Endothelial cell of umbilical vein (primary cell): Measurements from ENCODE around the gene MOAP1. TPM values are rescaled to one million over a fixed set of nuclear protein-coding genes. Genes with fewer than 3 reads are reported as not detected.

Experiments used
- BruUV-seq: library from RNA; stranded (reverse); fragments of 400-500 nt; replicated peaks from 2 replicates; lab custom pipeline; 2021; lab: Mats Ljungman, UMichigan
- CTCF ChIA-PET: fragments of 300-600, 350-600 bp; sonication (Branson Sonifier 250); formaldehyde crosslinking; loops from one replicate; lab custom pipeline; 2021; ENCODE audit warnings: antibody characterized with exemption, inconsistent platforms; lab: Charles Lee
- POLR2A ChIA-PET: fragments of 300-600, 350-600 bp; sonication (Branson Sonifier 250); formaldehyde crosslinking; loops from one replicate; lab custom pipeline; 2021; ENCODE audit warnings: antibody characterized with exemption, inconsistent platforms; lab: Charles Lee
- DNase-seq: peaks from one replicate; pipeline ENCODE4 v3.0.0-alpha.2; 2011; ENCODE audit warnings: low read depth, low spot score
- FAIRE-seq: peaks from 2 replicates; lab custom pipeline; 2011; peaks lifted over from hg19 to GRCh38; lab: Jason Lieb, UNC
- H2AFZ ChIP-seq: 2 replicates; pipeline ENCODE4 v1.6.0; 2012; ENCODE audit warnings: low read depth, low read length, control low read depth, inconsistent platforms
- H3K27ac ChIP-seq: 2 replicates; pipeline ENCODE4 v1.5.1; 2011; ENCODE audit warnings: low read depth, mild to moderate bottlenecking, control low read depth, low read length, moderate library complexity; ENCODE audit not compliant: insufficient read depth
- H3K27me3 ChIP-seq, 2 experiments: 2 replicates each; pipeline versions ENCODE4 v1.6.0 to v1.6.1; 2011; ENCODE audit warnings: low read length in 2 of 2, mixed read lengths in 1 of 2; ENCODE audit not compliant: control insufficient read depth in 2 of 2, insufficient read depth in 2 of 2
- H3K36me3 ChIP-seq, 2 experiments: 2 replicates in 1 of 2; 3 replicates in 1 of 2; pipeline ENCODE4 v1.5.1; 2011; ENCODE audit warnings: low read length in 2 of 2, mild to moderate bottlenecking in 1 of 2, moderate library complexity in 1 of 2; ENCODE audit not compliant: control insufficient read depth in 2 of 2, insufficient read depth in 2 of 2; ENCODE audit errors: extremely low read depth in 1 of 2
- H3K4me1 ChIP-seq: 3 replicates; pipeline ENCODE4 v1.5.1; 2011; ENCODE audit warnings: mild to moderate bottlenecking, low read length; ENCODE audit not compliant: control insufficient read depth, insufficient read depth; ENCODE audit errors: extremely low read depth
- H3K4me2 ChIP-seq: 2 replicates; pipeline ENCODE4 v1.6.1; 2011; ENCODE audit warnings: low read length, control low read depth, mixed read lengths; ENCODE audit not compliant: insufficient read depth
- H3K4me3 ChIP-seq, 3 experiments: fragments of 200-600 bp in 1 of 3; sonication (generic), shearing (Covaris generic) in 1 of 3; replicated peaks in 1 of 3; 2 replicates each; pipeline ENCODE4 v1.5.1; 2011 to 2016; ENCODE audit warnings: control low read depth in 3 of 3, low read length in 3 of 3, mild to moderate bottlenecking in 2 of 3, inconsistent platforms in 1 of 3, low read depth in 1 of 3, moderate library complexity in 1 of 3; ENCODE audit not compliant: insufficient read depth in 1 of 3
- H3K79me2 ChIP-seq: 2 replicates; pipeline ENCODE4 v1.6.0; 2012; ENCODE audit warnings: low read length, inconsistent platforms; ENCODE audit not compliant: control insufficient read depth, insufficient read depth
- H3K9ac ChIP-seq: replicated peaks from 2 replicates; pipeline ENCODE3; 2011; ENCODE audit warnings: low read length, control low read depth; ENCODE audit not compliant: insufficient read depth; ENCODE audit errors: extremely low read depth
- H3K9me1 ChIP-seq: replicated peaks from 3 replicates; pipeline ENCODE4 v1.6.0; 2011; ENCODE audit warnings: mild to moderate bottlenecking, low read length; ENCODE audit not compliant: control insufficient read depth, insufficient read depth; ENCODE audit errors: extremely low read depth
- H3K9me3 ChIP-seq: replicated peaks from 2 replicates; pipeline ENCODE4 v1.5.1; 2012; ENCODE audit warnings: low read length, inconsistent platforms; ENCODE audit not compliant: control insufficient read depth, insufficient read depth
- H4K20me1 ChIP-seq: replicated peaks from 2 replicates; pipeline ENCODE3; 2011; ENCODE audit warnings: mild to moderate bottlenecking, low read length; ENCODE audit not compliant: control insufficient read depth, insufficient read depth; ENCODE audit errors: extremely low read depth
- EZH2 ChIP-seq: IDR thresholded peaks from 2 replicates; pipeline ENCODE4 v1.6.1; 2012; ENCODE audit warnings: borderline replicate concordance, low read depth, mild to moderate bottlenecking, moderate library complexity, low read length, inconsistent platforms; ENCODE audit not compliant: severe bottlenecking
- MYC ChIP-seq: IDR thresholded peaks from one replicate; pipeline ENCODE4 v1.6.1; 2011; ENCODE audit warnings: mild to moderate bottlenecking, low read depth, low read length
- dilution Hi-C: fragments of 300-500 bp; cut with MboI; formaldehyde crosslinking; loops from one replicate; pipeline ENCODE4 v1.15.0; 2019; ENCODE audit warnings: low sequenced_read_pairs; ENCODE audit not compliant: extremely low pct_ligation_motif_present
- intact Hi-C: fragments of 100-400 bp; cut with micrococcal nuclease; formaldehyde crosslinking; loops from one replicate; pipeline ENCODE4 v1.10.0; 2022
- polyA plus RNA-seq, 4 experiments: library from polyadenylated mRNA; depleted of rRNA in 3 of 4; stranded (reverse) in 3 of 4; unstranded in 1 of 4; fragments of >200 nt; gene quantifications; 2 replicates each; pipeline versions ENCODE4 v1.2.1 to v1.2.3, GENCODE V29; 2011 to 2012; ENCODE audit warnings: missing spikeins in 1 of 4
- total RNA-seq: library from RNA; stranded (reverse); gene quantifications from 2 replicates; pipeline ENCODE4 v1.2.3, GENCODE V29; 2021

MOAP1 gene
- total and polyA plus RNA-seq, 2 donors (not counting 3 experiments of a cell fraction or from before 2014, with no cell fraction given), result 15.0 to 21.0 TPM

DNA sequence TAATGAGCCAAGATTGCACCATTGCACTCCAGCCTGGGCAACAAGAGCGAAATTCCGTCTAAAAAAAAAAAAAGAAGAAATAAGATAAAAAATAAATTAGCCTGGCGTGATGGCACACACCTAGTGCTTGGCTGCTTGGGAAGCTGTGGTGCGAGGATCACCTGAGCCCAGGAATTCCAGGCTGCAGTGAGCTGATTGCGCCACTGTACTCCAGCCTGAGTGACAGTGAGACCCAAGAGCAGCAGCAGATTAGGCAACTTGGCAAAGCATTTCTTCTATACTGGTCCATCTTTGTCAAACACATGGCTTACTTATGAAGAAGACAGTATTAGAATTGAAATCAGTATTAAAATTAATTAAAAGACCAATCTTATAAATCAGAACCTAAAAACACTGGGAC, 15.9 kb upstream of the MOAP1 start:
- H3K4me3 ChIP-seq, result no peak overlapping the region
- BruUV-seq, result no TSS peak
- H4K20me1 ChIP-seq, result no peaks in the 10 kb centered on the region
- FAIRE-seq, result no peak
- no peaks in the 10 kb centered on the region for H3K36me3 ChIP-seq
- H3K4me1 ChIP-seq, result peaks cover under 1% of the 10 kb centered on the region
- H3K9me3 ChIP-seq, result no peaks in the 10 kb centered on the region
- H2AFZ ChIP-seq, result no peak overlapping the region
- ChIA-PET POLR2A (no interaction called here), CTCF (no interaction called here)
- DNase-seq, result no peak
- peaks cover 10% of the 10 kb centered on the region for H3K79me2 ChIP-seq
- intact Hi-C loops (no loop called here), dilution Hi-C loops (no loop called here)
- no peaks in the 10 kb centered on the region for H3K9me1 ChIP-seq
- H3K27ac ChIP-seq, result no peak overlapping the region
- no peak overlapping the region for H3K9ac ChIP-seq
- H3K27me3 ChIP-seq, result no peaks in the 10 kb centered on the region
- H3K4me2 ChIP-seq, result no peak overlapping the region
- TF ChIP-seq EZH2, result no peak
- no peak for TF ChIP-seq MYC

DNA sequence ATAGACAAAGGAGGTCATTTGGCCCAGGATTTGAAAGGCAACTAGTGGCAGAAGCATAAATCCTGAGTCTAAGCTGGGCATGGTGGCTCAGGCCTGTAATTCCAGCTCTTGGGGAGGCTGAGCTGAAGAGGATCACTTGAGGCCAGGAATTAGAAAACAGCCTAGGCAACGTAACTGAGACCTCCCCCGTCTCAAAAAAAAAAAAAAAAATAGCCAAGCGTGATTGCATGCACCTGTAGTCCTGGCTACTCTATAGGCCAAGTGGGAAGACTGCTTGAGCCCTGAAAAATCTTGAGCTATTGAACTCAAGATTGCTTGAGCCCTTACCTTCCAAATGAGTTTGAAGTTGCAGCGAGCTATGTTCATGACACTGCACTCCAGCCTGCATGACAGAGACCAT, 14.3 kb upstream of the MOAP1 start:
- no peak overlapping the region for H3K9ac ChIP-seq
- H3K9me1 ChIP-seq, result no peaks in the 10 kb centered on the region
- FAIRE-seq (no peak), DNase-seq (no peak)
- intact Hi-C loops, result no loop called here
- no peaks in the 10 kb centered on the region for H3K79me2 ChIP-seq
- no peak for TF ChIP-seq EZH2
- no peaks in the 10 kb centered on the region for H3K4me1 ChIP-seq
- POLR2A ChIA-PET, result no interaction called here
- H3K27me3 ChIP-seq, result no peaks in the 10 kb centered on the region
- H3K4me2 ChIP-seq, result no peak overlapping the region
- no peaks in the 10 kb centered on the region for H3K36me3 ChIP-seq
- H3K9me3 ChIP-seq, result no peaks in the 10 kb centered on the region
- BruUV-seq, result no TSS peak
- CTCF ChIA-PET, result interaction anchor here (3.5 kb wide), 1 partner anchor 8 kb away, joined by 16 read pairs; the partner anchor contains the start of genes GON7 and UBR7
- no peak overlapping the region for H3K4me3 ChIP-seq
- no peak overlapping the region for H3K27ac ChIP-seq
- dilution Hi-C loops, result no loop called here
- no peaks in the 10 kb centered on the region for H4K20me1 ChIP-seq
- no peak overlapping the region for H2AFZ ChIP-seq
